IMR-90 (cell line): ENCODE data around the gene SLC6A11. TPM values are rescaled to one million over a fixed set of nuclear protein-coding genes. Genes with fewer than 3 reads are reported as not detected.

ENCODE experiments used
- ATAC-seq: fragments of 200-7000 bp; cut with Tn5 transposase; 2 replicates; pipeline ENCODE4 v1.9.1; 2020; ENCODE audit warnings: low read depth, mild to moderate bottlenecking, moderate library complexity
- BruUV-seq: library from RNA; stranded (reverse); fragments of 400-500 nt; replicated peaks from 2 replicates; lab custom pipeline; 2021; lab: Mats Ljungman, UMichigan
- CTCF ChIA-PET: fragments of 300-600 bp; formaldehyde crosslinking; extraction: SDS; loops from one replicate; lab custom pipeline; 2021; ENCODE audit warnings: antibody characterized with exemption; lab: Yijun Ruan, JAX
- POLR2A ChIA-PET: fragments of 300-600 bp; sonication (Branson Sonifier 250); formaldehyde crosslinking; loops from one replicate; lab custom pipeline; 2022; ENCODE audit warnings: antibody characterized with exemption; ENCODE audit not compliant: unreplicated experiment; lab: Charles Lee
- DNase-seq: peaks from one replicate; pipeline ENCODE4 v3.0.0; 2013
- H2AFZ ChIP-seq: replicated peaks from 2 replicates; pipeline ENCODE3; 2013; ENCODE audit warnings: low read length, mild to moderate bottlenecking; ENCODE audit not compliant: poor library complexity
- H2AK5ac ChIP-seq: 2 replicates; pipeline ENCODE4 v1.6.1; 2013; ENCODE audit warnings: low read depth, low read length, inconsistent platforms
- H2AK9ac ChIP-seq: replicated peaks from 2 replicates; pipeline ENCODE3; 2013; ENCODE audit warnings: mild to moderate bottlenecking, low read depth, low read length, moderate library complexity; ENCODE audit not compliant: poor library complexity
- H2BK120ac ChIP-seq: 2 replicates; pipeline ENCODE4 v1.6.1; 2013; ENCODE audit warnings: low read depth, low read length, inconsistent platforms
- H2BK15ac ChIP-seq: 3 replicates; pipeline ENCODE4 v1.6.1; 2013; ENCODE audit warnings: low read depth, low read length, inconsistent platforms
- H2BK20ac ChIP-seq: 2 replicates; pipeline ENCODE4 v1.6.1; 2013; ENCODE audit warnings: low read depth, mild to moderate bottlenecking, inconsistent platforms, low read length, moderate library complexity
- H2BK5ac ChIP-seq: 2 replicates; pipeline ENCODE4 v1.6.1; 2013; ENCODE audit warnings: mild to moderate bottlenecking, low read depth, low read length, inconsistent platforms; ENCODE audit not compliant: poor library complexity, severe bottlenecking
- H3K14ac ChIP-seq: replicated peaks from 2 replicates; pipeline ENCODE4 v1.6.1; 2013; ENCODE audit warnings: low read depth, low read length, inconsistent platforms
- H3K18ac ChIP-seq: 2 replicates; pipeline ENCODE4 v1.6.1; 2013; ENCODE audit warnings: low read depth, low read length, control low read depth
- H3K23ac ChIP-seq: 2 replicates; pipeline ENCODE4 v1.6.1; 2013; ENCODE audit warnings: low read depth, low read length, inconsistent platforms
- H3K27ac ChIP-seq: 2 replicates; pipeline ENCODE4 v1.5.1; 2013; ENCODE audit warnings: mild to moderate bottlenecking, control low read depth, low read length; ENCODE audit not compliant: insufficient read depth
- H3K27me3 ChIP-seq: 2 replicates; pipeline ENCODE4 v1.6.1; 2013; ENCODE audit warnings: low read length; ENCODE audit not compliant: control insufficient read depth, insufficient read depth
- H3K36me3 ChIP-seq: 2 replicates; pipeline ENCODE4 v1.6.1; 2013; ENCODE audit warnings: low read length, mixed read lengths; ENCODE audit not compliant: control insufficient read depth, insufficient read depth
- H3K4ac ChIP-seq: 2 replicates; pipeline ENCODE4 v1.6.1; 2013; ENCODE audit warnings: low read depth, low read length, inconsistent platforms
- H3K4me1 ChIP-seq: 2 replicates; pipeline ENCODE4 v1.6.1; 2013; ENCODE audit warnings: low read length, mixed read lengths; ENCODE audit not compliant: control insufficient read depth, insufficient read depth
- H3K4me2 ChIP-seq: 2 replicates; pipeline ENCODE4 v1.6.1; 2013; ENCODE audit warnings: low read depth, mild to moderate bottlenecking, control low read depth, low read length, moderate library complexity
- H3K4me3 ChIP-seq: 2 replicates; pipeline ENCODE4 v1.5.1; 2013; ENCODE audit warnings: low read depth, mild to moderate bottlenecking, control low read depth, low read length, moderate library complexity; ENCODE audit not compliant: insufficient read depth
- H3K56ac ChIP-seq: 2 replicates; pipeline ENCODE4 v1.6.1; 2013; ENCODE audit warnings: low read length, inconsistent platforms; ENCODE audit not compliant: insufficient read depth; ENCODE audit errors: extremely low read depth
- H3K79me1 ChIP-seq, 2 experiments: 2 replicates each; pipeline ENCODE4 v1.6.1; 2013; ENCODE audit warnings: low read length in 2 of 2, inconsistent platforms in 1 of 2, low read depth in 1 of 2
- H3K9ac ChIP-seq: 2 replicates; pipeline ENCODE4 v1.6.1; 2013; ENCODE audit warnings: low read depth, low read length, control low read depth
- H3K9me1 ChIP-seq: 2 replicates; pipeline ENCODE4 v1.6.1; 2013; ENCODE audit warnings: low read length, inconsistent platforms; ENCODE audit not compliant: insufficient read depth
- H3K9me3 ChIP-seq: 2 replicates; pipeline ENCODE4 v1.6.1; 2013; ENCODE audit warnings: low read length; ENCODE audit not compliant: control insufficient read depth, insufficient read depth
- H4K20me1 ChIP-seq: 2 replicates; pipeline ENCODE4 v1.6.1; 2013; ENCODE audit warnings: low read length, inconsistent platforms; ENCODE audit not compliant: insufficient read depth
- H4K5ac ChIP-seq: 2 replicates; pipeline ENCODE4 v1.6.1; 2013; ENCODE audit warnings: mild to moderate bottlenecking, low read depth, low read length, control low read depth
- H4K8ac ChIP-seq, 2 experiments: 2 replicates each; pipeline ENCODE4 v1.6.1; 2013; ENCODE audit warnings: low read depth in 2 of 2, low read length in 2 of 2, control low read depth in 1 of 2, inconsistent platforms in 1 of 2
- H4K91ac ChIP-seq: 2 replicates; pipeline ENCODE4 v1.6.1; 2013; ENCODE audit warnings: low read depth, low read length, inconsistent platforms; ENCODE audit not compliant: insufficient read depth
- BHLHE40 ChIP-seq: fragments of 150-350 bp; IDR thresholded peaks from 2 replicates; pipeline ENCODE4 v1.6.1; 2016; ENCODE audit warnings: mild to moderate bottlenecking, low read depth, low read length
- CEBPB ChIP-seq: IDR thresholded peaks from 2 replicates; pipeline ENCODE4 v1.6.1; 2012; ENCODE audit warnings: low read depth, low read length, improper control_type of control experiment
- CHD1 ChIP-seq: IDR thresholded peaks from 2 replicates; pipeline ENCODE4 v1.6.1; 2012; ENCODE audit warnings: low read depth, low read length, improper control_type of control experiment
- CTCF ChIP-seq: conservative IDR thresholded peaks from 2 replicates; pipeline ENCODE4 v1.5.1; 2012; ENCODE audit warnings: mild to moderate bottlenecking, low read depth, low read length, improper control_type of control experiment
- ELK1 ChIP-seq: fragments of 150-350 bp; IDR thresholded peaks from 2 replicates; pipeline ENCODE4 v1.6.1; 2016; ENCODE audit warnings: low read depth, mild to moderate bottlenecking, low read length, moderate library complexity, borderline replicate concordance
- FOS ChIP-seq: fragments of 150-350 bp; IDR thresholded peaks from 2 replicates; pipeline ENCODE4 v1.6.1; 2016; ENCODE audit warnings: low read depth, low read length
- MAFK ChIP-seq: IDR thresholded peaks from 2 replicates; pipeline ENCODE4 v1.6.1; 2012; ENCODE audit warnings: low read depth, low read length, improper control_type of control experiment
- MAZ ChIP-seq: IDR thresholded peaks from 2 replicates; pipeline ENCODE4 v1.6.1; 2012; ENCODE audit warnings: low read depth, mild to moderate bottlenecking, low read length, improper control_type of control experiment, moderate library complexity, borderline replicate concordance
- MXI1 ChIP-seq: IDR thresholded peaks from 2 replicates; pipeline ENCODE4 v1.6.1; 2012; ENCODE audit warnings: low read depth, mild to moderate bottlenecking, low read length, moderate library complexity, borderline replicate concordance
- NFE2L2 ChIP-seq: fragments of 150-350 bp; IDR thresholded peaks from 2 replicates; pipeline ENCODE4 v1.6.1; 2016; ENCODE audit warnings: low read depth, mild to moderate bottlenecking, low read length
- POLR2A ChIP-seq: IDR thresholded peaks from 2 replicates; pipeline ENCODE4 v1.6.1; 2012; ENCODE audit warnings: mild to moderate bottlenecking, low read depth, low read length
- RAD21 ChIP-seq: IDR thresholded peaks from 2 replicates; pipeline ENCODE4 v1.6.1; 2012; ENCODE audit warnings: low read length, improper control_type of control experiment
- RCOR1 ChIP-seq: IDR thresholded peaks from 2 replicates; pipeline ENCODE4 v1.6.1; 2012; ENCODE audit warnings: mild to moderate bottlenecking, low read length, improper control_type of control experiment; ENCODE audit not compliant: insufficient replicate concordance
- RFX5 ChIP-seq: IDR thresholded peaks from 2 replicates; pipeline ENCODE4 v1.8.0; 2012; ENCODE audit warnings: low read depth, mild to moderate bottlenecking, low read length, moderate library complexity
- SMC3 ChIP-seq: fragments of 150-350 bp; IDR thresholded peaks from 2 replicates; pipeline ENCODE4 v1.6.1; 2016; ENCODE audit warnings: low read depth, mild to moderate bottlenecking, antibody characterized with exemption, low read length, moderate library complexity
- WGBS, 2 experiments: methylation state at CpG; one replicate each; pipeline versions ENCODE4 v1.1.5 to v1.1.7; 2013; ENCODE audit warnings: missing lambda C conversion rate in 2 of 2; ENCODE audit not compliant: insufficient read length in 1 of 2; ENCODE audit errors: extremely low coverage in 2 of 2; 5-methylcytosine and 5-hydroxymethylcytosine counted together
- dilution Hi-C: fragments of 300-500 bp; cut with HindIII; formaldehyde crosslinking; loops from one replicate; pipeline ENCODE4 v1.14.3; 2018; ENCODE audit warnings: low sequenced_read_pairs; ENCODE audit not compliant: unreplicated experiment
- in situ Hi-C: fragments of 300-500 bp; cut with MboI; formaldehyde crosslinking; loops from 3 replicates; pipeline ENCODE4 v1.14.3; 2019; ENCODE audit warnings: low sequenced_read_pairs, inconsistent platforms, mixed read lengths
- intact Hi-C: fragments of 100-400 bp; cut with micrococcal nuclease; formaldehyde crosslinking; loops from 2 replicates; pipeline ENCODE4 v1.10.0; 2022
- polyA plus RNA-seq, 3 experiments: library from polyadenylated mRNA; depleted of rRNA; stranded (reverse); fragments of >200 nt; gene quantifications; 2 replicates each; pipeline ENCODE4 v1.2.3, GENCODE V29; 2012; ENCODE audit warnings: low replicate concordance in 1 of 3
- total RNA-seq: library from RNA; depleted of rRNA; stranded (reverse); fragments of >200 nt; gene quantifications from 2 replicates; pipeline ENCODE4 v1.2.3, GENCODE V29; 2012
- TF ChIP-seq, protein P1 (sequence below): fragments of 150-350 bp; IDR thresholded peaks from 2 replicates; pipeline ENCODE4 v1.6.1; 2017; ENCODE audit warnings: mild to moderate bottlenecking, antibody characterized with exemption, low read length, low read depth

SLC6A11 gene
- total and polyA plus RNA-seq, 2 of the 4 experiments (the other 2 are of a cell fraction): not detected

DNA sequence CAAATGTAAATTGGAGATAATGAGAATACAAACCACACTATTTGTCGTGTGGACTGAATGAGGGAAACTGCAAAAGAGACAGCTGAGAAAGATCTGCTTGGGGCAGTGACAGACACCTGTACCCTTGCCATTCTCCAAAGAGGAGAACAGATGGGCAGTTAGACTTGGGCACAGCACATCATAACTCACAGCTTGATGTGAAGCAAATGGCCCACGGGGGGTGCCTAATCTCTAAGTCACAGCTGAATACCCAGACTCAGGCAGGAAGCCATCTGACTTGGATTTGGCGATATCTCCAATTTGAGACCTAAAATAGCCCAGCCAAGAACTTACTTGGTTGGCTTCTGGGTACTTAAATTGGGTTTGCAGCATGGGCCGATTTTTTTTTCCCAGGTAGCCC, 10.0 kb upstream of the SLC6A11 start:
- no peak overlapping the region for H3K56ac ChIP-seq
- no peak overlapping the region for H2BK120ac ChIP-seq
- H4K91ac ChIP-seq: no peak overlapping the region
- in situ Hi-C loops: no loop called here
- no peak overlapping the region for H3K27ac ChIP-seq
- H3K79me1 ChIP-seq: no peaks in the 10 kb centered on the region
- no peak overlapping the region for H3K4me3 ChIP-seq
- ATAC-seq (no peak), DNase-seq (no peak)
- no peak overlapping the region for H2BK15ac ChIP-seq
- H4K5ac ChIP-seq: no peak overlapping the region
- ChIA-PET POLR2A (no interaction called here), CTCF (no interaction called here)
- H2AFZ ChIP-seq: no peak overlapping the region
- H3K4me2 ChIP-seq: no peak overlapping the region
- H3K9ac ChIP-seq: no peak overlapping the region
- no peak overlapping the region for H3K4ac ChIP-seq
- no peaks in the 10 kb centered on the region for H3K9me3 ChIP-seq
- H2BK20ac ChIP-seq: no peak overlapping the region
- dilution Hi-C loops: no loop called here
- H3K23ac ChIP-seq: no peak overlapping the region
- no peaks in the 10 kb centered on the region for H3K4me1 ChIP-seq
- H3K14ac ChIP-seq: no peak overlapping the region
- no peak overlapping the region for H4K8ac ChIP-seq
- H2BK5ac ChIP-seq: no peak overlapping the region
- BruUV-seq: no TSS peak
- no peaks in the 10 kb centered on the region for H3K9me1 ChIP-seq
- H3K27me3 ChIP-seq: no peaks in the 10 kb centered on the region
- H2AK5ac ChIP-seq: no peak overlapping the region
- H3K18ac ChIP-seq: no peak overlapping the region
- H2AK9ac ChIP-seq: no peak overlapping the region
- no peaks in the 10 kb centered on the region for H3K36me3 ChIP-seq
- intact Hi-C loops: no loop called here
- H4K20me1 ChIP-seq: no peaks in the 10 kb centered on the region
- WGBS, 2 experiments: no CpG with 5 or more reads among the region's 4 CpGs
- TF ChIP-seq SMC3 (no peak), RCOR1 (no peak), RAD21 (no peak), FOS (no peak), MAFK (no peak), NFE2L2 (no peak), CHD1 (no peak), ELK1 (no peak), CEBPB (no peak), BHLHE40 (no peak), CTCF (no peak), MXI1 (no peak), POLR2A (no peak), RFX5 (no peak), MAZ (no peak)
- TF ChIP-seq, protein P1, sequence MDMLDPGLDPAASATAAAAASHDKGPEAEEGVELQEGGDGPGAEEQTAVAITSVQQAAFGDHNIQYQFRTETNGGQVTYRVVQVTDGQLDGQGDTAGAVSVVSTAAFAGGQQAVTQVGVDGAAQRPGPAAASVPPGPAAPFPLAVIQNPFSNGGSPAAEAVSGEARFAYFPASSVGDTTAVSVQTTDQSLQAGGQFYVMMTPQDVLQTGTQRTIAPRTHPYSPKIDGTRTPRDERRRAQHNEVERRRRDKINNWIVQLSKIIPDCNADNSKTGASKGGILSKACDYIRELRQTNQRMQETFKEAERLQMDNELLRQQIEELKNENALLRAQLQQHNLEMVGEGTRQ: no peak
